ENCODE data around the gene WWOX.

The WWOX gene

GRCh38 chr16:78372277-78372676 lies 272.8 kb downstream of the WWOX start:
- no peak overlapping the region for H3K4me3 ChIP-seq (ENCODE audit: low read length)
- no peak for TF ChIP-seq CTCF (IDR thresholded peaks at IDR 0.05; ENCODE audit: insufficient read depth, low read depth, low read length, missing control alignments)
- no peak for DNase-seq (ENCODE audit: low read depth)

- no peak for TF ChIP-seq CTCF (IDR thresholded peaks at IDR 0.05; ENCODE audit: insufficient read depth, low read depth, low read length, missing control alignments)
- no peak overlapping the region for H3K4me3 ChIP-seq (ENCODE audit: low read length)
- DNase-seq (ENCODE audit: low read depth) = no peak
Measured at GRCh38 chr16:78375055-78375679, 275.7 kb downstream of the WWOX start.

GRCh38 chr16:78376452-78376851 lies 277.0 kb downstream of the WWOX start:
- H3K4me3 ChIP-seq (ENCODE audit: low read length) = no peak overlapping the region
- no peak for DNase-seq (ENCODE audit: low read depth)

GRCh38 chr16:78377312-78377711 lies 277.9 kb downstream of the WWOX start:
- DNase-seq (ENCODE audit: low read depth) = no peak
- H3K4me3 ChIP-seq (ENCODE audit: low read length) = no peak overlapping the region
- TF ChIP-seq CTCF (IDR thresholded peaks at IDR 0.05; ENCODE audit: insufficient read depth, low read depth, low read length, missing control alignments) = no peak

More at GRCh38 chr16:78376452-78376851, 277.0 kb downstream of the WWOX start:
- no peak for TF ChIP-seq CTCF (IDR thresholded peaks at IDR 0.05; ENCODE audit: insufficient read depth, low read depth, low read length, missing control alignments)

- DNase-seq (ENCODE audit: low read depth) = no peak
- H3K4me3 ChIP-seq (ENCODE audit: low read length) = no peak overlapping the region
- TF ChIP-seq CTCF (IDR thresholded peaks at IDR 0.05; ENCODE audit: insufficient read depth, low read depth, low read length, missing control alignments) = no peak
Measured at GRCh38 chr16:78381060-78381459, 281.6 kb downstream of the WWOX start.

- no peak for TF ChIP-seq CTCF (IDR thresholded peaks at IDR 0.05; ENCODE audit: insufficient read depth, low read depth, low read length, missing control alignments)
- H3K4me3 ChIP-seq (ENCODE audit: low read length) = no peak overlapping the region
- DNase-seq (ENCODE audit: low read depth) = no peak
Measured at GRCh38 chr16:78383118-78383517, 283.7 kb downstream of the WWOX start.

Data from epithelial cell of esophagus (primary cell).